Neuronal stem cell (in vitro differentiated cells): ENCODE results near the gene PARD3.

Experiments
- DNase-seq: peaks from one replicate; pipeline ENCODE4 v3.0.0-alpha.2; 2013; ENCODE audit warnings: low spot score
- H2AFZ ChIP-seq: one replicate; pipeline ENCODE4 v1.6.1; 2013; ENCODE audit warnings: mild to moderate bottlenecking, low read length, inconsistent platforms
- H2AK5ac ChIP-seq: 2 replicates; pipeline ENCODE4 v1.6.1; 2013; ENCODE audit warnings: low read depth, mild to moderate bottlenecking, inconsistent platforms, low read length, moderate library complexity, mixed read lengths
- H2BK120ac ChIP-seq: 2 replicates; pipeline ENCODE4 v1.6.1; 2013; ENCODE audit warnings: low read depth, mild to moderate bottlenecking, inconsistent platforms, low read length, moderate library complexity, mixed read lengths
- H2BK12ac ChIP-seq: one replicate; pipeline ENCODE4 v1.6.1; 2013; ENCODE audit warnings: low read length, inconsistent platforms
- H2BK15ac ChIP-seq: 2 replicates; pipeline ENCODE4 v1.6.1; 2013; ENCODE audit warnings: mild to moderate bottlenecking, low read length, inconsistent platforms, mixed read lengths
- H2BK5ac ChIP-seq: one replicate; pipeline ENCODE4 v1.6.1; 2013; ENCODE audit warnings: inconsistent platforms, mild to moderate bottlenecking, low read length, moderate library complexity
- H3K14ac ChIP-seq: one replicate; pipeline ENCODE4 v1.6.1; 2013; ENCODE audit warnings: low read length, inconsistent platforms
- H3K18ac ChIP-seq: 2 replicates; pipeline ENCODE4 v1.6.1; 2013; ENCODE audit warnings: low read length, inconsistent platforms
- H3K23ac ChIP-seq: 2 replicates; pipeline ENCODE4 v1.6.1; 2013; ENCODE audit warnings: low read depth, mild to moderate bottlenecking, mixed read lengths, low read length, inconsistent platforms; ENCODE audit not compliant: poor library complexity
- H3K27ac ChIP-seq: replicated peaks from 3 replicates; pipeline ENCODE4 v1.5.1; 2013; ENCODE audit warnings: low read length, inconsistent platforms
- H3K27me3 ChIP-seq, 3 experiments: 2 replicates each; pipeline ENCODE4 v1.6.1; 2013; ENCODE audit warnings: low read length in 3 of 3, mild to moderate bottlenecking in 2 of 3, inconsistent platforms in 1 of 3, low read depth in 1 of 3, mixed read lengths in 1 of 3, moderate library complexity in 1 of 3; ENCODE audit not compliant: control insufficient read depth in 3 of 3, insufficient read depth in 3 of 3
- H3K36me3 ChIP-seq, 2 donors: replicated peaks in 1 of 2; 2 replicates each; pipeline ENCODE4 v1.6.1; 2013; ENCODE audit warnings: low read length in 2 of 2; ENCODE audit not compliant: control insufficient read depth in 2 of 2, insufficient read depth in 2 of 2
- H3K4ac ChIP-seq: 2 replicates; pipeline ENCODE4 v1.6.1; 2013; ENCODE audit warnings: inconsistent platforms, mild to moderate bottlenecking, low read length, moderate library complexity
- H3K4me1 ChIP-seq, 2 donors: 1 replicate in 1 of 2; 2 replicates in 1 of 2; pipeline ENCODE4 v1.6.1; 2013; ENCODE audit warnings: low read length in 2 of 2, low read depth in 1 of 2; ENCODE audit not compliant: control insufficient read depth in 2 of 2, insufficient read depth in 1 of 2
- H3K4me2 ChIP-seq: one replicate; pipeline ENCODE4 v1.6.1; 2013; ENCODE audit warnings: mild to moderate bottlenecking, low read length, inconsistent platforms; ENCODE audit not compliant: insufficient read depth, poor library complexity, severe bottlenecking
- H3K4me3 ChIP-seq, 2 donors: 2 replicates each; pipeline ENCODE4 v1.5.1; 2013; ENCODE audit warnings: low read length in 2 of 2, mild to moderate bottlenecking in 2 of 2, inconsistent platforms in 1 of 2, moderate library complexity in 1 of 2
- H3K79me1 ChIP-seq: one replicate; pipeline ENCODE4 v1.6.1; 2013; ENCODE audit warnings: low read depth, mild to moderate bottlenecking, inconsistent platforms, low read length, moderate library complexity
- H3K9ac ChIP-seq: one replicate; pipeline ENCODE4 v1.6.1; 2013; ENCODE audit warnings: mild to moderate bottlenecking, low read depth, low read length, inconsistent platforms; ENCODE audit not compliant: poor library complexity
- H3K9me3 ChIP-seq, 2 donors: replicated peaks in 1 of 2; 2 replicates each; pipeline versions ENCODE3 to v1.6.1; 2013; ENCODE audit warnings: low read length in 2 of 2, mild to moderate bottlenecking in 2 of 2, inconsistent platforms in 1 of 2, low read depth in 1 of 2, mixed read lengths in 1 of 2, moderate library complexity in 1 of 2; ENCODE audit not compliant: control insufficient read depth in 2 of 2, insufficient read depth in 1 of 2
- H4K8ac ChIP-seq: one replicate; pipeline ENCODE4 v1.6.1; 2013; ENCODE audit warnings: low read depth, mild to moderate bottlenecking, inconsistent platforms, low read length, moderate library complexity
- H4K91ac ChIP-seq: one replicate; pipeline ENCODE4 v1.6.1; 2013; ENCODE audit warnings: low read length, low read depth, mild to moderate bottlenecking, inconsistent platforms; ENCODE audit not compliant: poor library complexity
- WGBS, 2 donors: extraction: QIAGEN DNeasy Blood & Tissue Kit; methylation state at CpG; one replicate each; pipeline ENCODE4 v1.1.7; 2013; ENCODE audit warnings: missing lambda C conversion rate in 2 of 2, mixed read lengths in 1 of 2; ENCODE audit not compliant: insufficient read length in 2 of 2, insufficient replicate concordance in 1 of 2; ENCODE audit errors: extremely low coverage in 2 of 2; 5-methylcytosine and 5-hydroxymethylcytosine counted together

Gene PARD3

GRCh38 chr10:34192646-34193045 is 622.5 kb downstream of the PARD3 start:
- Histone ChIP-seq H3K4me3 (no peak overlapping the region), H3K4me1 (peaks cover 21 to 25% of the 10 kb centered on the region in 2 donors), H3K14ac (no peak overlapping the region), H4K8ac (no peak overlapping the region), H2BK5ac (no peak overlapping the region), H3K9me3 (no peaks in the 10 kb centered on the region), H4K91ac (no peak overlapping the region), H3K23ac (no peak overlapping the region), H3K9ac (no peak overlapping the region), H2BK15ac (no peak overlapping the region), H2BK120ac (no peak overlapping the region), H3K79me1 (no peaks in the 10 kb centered on the region), H2AFZ (no peak overlapping the region), H3K4ac (no peak overlapping the region), H2AK5ac (no peak overlapping the region), H3K4me2 (no peak overlapping the region), H3K27ac (no peak overlapping the region), H3K36me3 (no peaks in the 10 kb centered on the region), H3K18ac (no peak overlapping the region), H2BK12ac (no peak overlapping the region), H3K27me3 (no peaks in the 10 kb centered on the region)
- WGBS, 2 donors, result no CpG with 5 or more reads among the region's 5 CpGs
- no peak for DNase-seq

DNA sequence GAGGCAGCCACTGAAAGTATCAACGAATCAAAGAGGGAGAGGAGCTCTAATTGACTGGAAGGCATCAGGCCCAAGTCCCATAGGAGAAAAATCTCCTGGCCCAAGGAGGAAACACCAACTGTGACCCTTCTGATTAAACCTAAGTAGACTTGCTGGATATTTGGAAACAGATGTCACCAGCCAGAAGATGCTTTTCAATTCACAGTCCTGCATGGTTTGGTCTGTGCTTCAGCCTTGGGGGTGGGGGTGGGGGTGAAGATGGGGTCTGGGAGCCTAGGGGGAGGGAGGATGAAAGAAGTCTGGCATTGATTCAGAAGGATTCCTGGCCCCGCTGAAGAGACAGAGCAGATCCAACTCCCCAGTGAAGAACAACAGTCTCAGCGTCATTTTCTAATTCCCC is 623.7 kb downstream of the PARD3 start:
- H2AK5ac ChIP-seq, result no peak overlapping the region
- no peaks in the 10 kb centered on the region for H3K27me3 ChIP-seq
- no peak overlapping the region for H3K4me3 ChIP-seq
- no peaks in the 10 kb centered on the region for H3K36me3 ChIP-seq
- H4K8ac ChIP-seq, result no peak overlapping the region
- H3K14ac ChIP-seq, result no peak overlapping the region
- no peak overlapping the region for H3K23ac ChIP-seq
- no peak overlapping the region for H2BK5ac ChIP-seq
- WGBS, 2 donors, result no CpG with 5 or more reads among the region's 3 CpGs
- H3K79me1 ChIP-seq, result no peaks in the 10 kb centered on the region
- no peak overlapping the region for H3K18ac ChIP-seq
- no peak overlapping the region for H2BK12ac ChIP-seq
- H3K4me1 ChIP-seq, result peaks cover 25 to 28% of the 10 kb centered on the region in 2 donors
- H4K91ac ChIP-seq, result no peak overlapping the region
- H3K9ac ChIP-seq, result no peak overlapping the region
- H3K9me3 ChIP-seq, result no peaks in the 10 kb centered on the region
- H3K4ac ChIP-seq, result no peak overlapping the region
- no peak overlapping the region for H2BK15ac ChIP-seq
- no peak overlapping the region for H3K4me2 ChIP-seq
- no peak overlapping the region for H2BK120ac ChIP-seq
- DNase-seq, result no peak
- H3K27ac ChIP-seq, result no peak overlapping the region
- H2AFZ ChIP-seq, result no peak overlapping the region

DNA sequence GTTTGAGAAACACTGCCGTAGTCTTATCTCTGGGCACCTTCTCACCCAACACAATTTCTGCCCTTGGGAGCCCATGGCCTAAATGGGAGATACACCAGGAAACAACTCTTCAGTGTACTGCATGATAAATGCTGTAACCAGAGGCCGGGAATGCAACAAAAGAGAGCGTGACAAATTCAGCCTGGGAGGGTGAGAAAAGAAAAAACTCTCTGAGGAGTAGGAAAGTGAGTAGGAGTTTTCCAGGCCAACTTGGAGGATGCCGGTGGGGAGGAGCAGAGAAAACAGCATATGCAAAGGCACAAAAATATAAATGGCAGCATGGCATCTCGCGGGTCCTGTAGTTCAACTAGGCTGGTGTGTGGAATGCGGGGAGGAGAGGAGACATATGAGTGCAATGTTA is 624.5 kb downstream of the PARD3 start:
- Histone ChIP-seq H3K4ac (no peak overlapping the region), H3K79me1 (no peaks in the 10 kb centered on the region), H3K9me3 (no peaks in the 10 kb centered on the region), H3K4me3 (no peak overlapping the region), H3K23ac (no peak overlapping the region), H3K27ac (no peak overlapping the region), H2BK120ac (no peak overlapping the region), H3K14ac (no peak overlapping the region), H3K4me2 (no peak overlapping the region), H2BK15ac (no peak overlapping the region), H2BK5ac (no peak overlapping the region), H2AK5ac (no peak overlapping the region), H3K27me3 (no peaks in the 10 kb centered on the region), H3K4me1 (peaks cover 23 to 30% of the 10 kb centered on the region in 2 donors), H2AFZ (peak overlapping the region; percentile 27), H3K18ac (no peak overlapping the region), H4K91ac (no peak overlapping the region), H2BK12ac (no peak overlapping the region), H3K9ac (no peak overlapping the region), H4K8ac (no peak overlapping the region), H3K36me3 (no peaks in the 10 kb centered on the region)
- DNase-seq, result no peak
- WGBS, 2 donors, result no CpG with 5 or more reads among the region's 7 CpGs

DNA sequence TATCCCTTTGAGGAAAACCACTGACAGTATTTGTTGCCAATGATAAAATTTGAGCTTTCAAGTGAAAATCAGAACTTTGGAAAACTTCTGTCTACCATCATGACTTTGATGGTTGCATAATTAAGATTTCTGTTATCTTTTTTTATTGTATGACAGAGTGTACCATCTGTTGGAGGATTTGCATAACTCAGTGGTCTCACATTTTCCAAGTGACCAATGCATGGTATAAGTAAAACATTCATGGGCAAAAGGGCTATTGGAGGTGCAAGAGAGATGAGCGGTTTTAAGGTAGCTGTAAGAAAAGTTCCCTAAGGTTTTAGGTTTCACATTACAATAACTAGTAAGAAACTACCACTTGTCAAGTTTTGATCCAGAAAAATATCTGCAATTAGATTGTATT is 625.3 kb downstream of the PARD3 start:
- H2BK5ac ChIP-seq, result no peak overlapping the region
- H3K27me3 ChIP-seq, result no peaks in the 10 kb centered on the region
- H2BK120ac ChIP-seq, result no peak overlapping the region
- H2BK12ac ChIP-seq, result no peak overlapping the region
- WGBS, 2 donors, result no CpG with 5 or more reads among the region's 1 CpG
- no peaks in the 10 kb centered on the region for H3K9me3 ChIP-seq
- H3K4me3 ChIP-seq, result no peak overlapping the region
- H3K36me3 ChIP-seq, result no peaks in the 10 kb centered on the region
- no peak overlapping the region for H3K4ac ChIP-seq
- H3K23ac ChIP-seq, result no peak overlapping the region
- no peak overlapping the region for H3K18ac ChIP-seq
- no peak overlapping the region for H2BK15ac ChIP-seq
- no peak overlapping the region for H2AK5ac ChIP-seq
- no peaks in the 10 kb centered on the region for H3K79me1 ChIP-seq
- no peak overlapping the region for H3K9ac ChIP-seq
- H3K4me1 ChIP-seq, result peaks cover 25 to 27% of the 10 kb centered on the region in 2 donors
- no peak overlapping the region for H3K14ac ChIP-seq
- no peak overlapping the region for H4K8ac ChIP-seq
- H4K91ac ChIP-seq, result no peak overlapping the region
- DNase-seq, result no peak
- H2AFZ ChIP-seq, result no peak overlapping the region
- H3K27ac ChIP-seq, result no peak overlapping the region
- H3K4me2 ChIP-seq, result no peak overlapping the region
